UCSD-AML1 (cell line): ENCODE results near the gene ITK.
"Not testable (repeated sequence)": the region's sequence is repeated elsewhere in the genome, so short reads cannot be mapped to it uniquely, and the experiment has no call there.

Source experiments
- DNase-seq: peaks from one replicate; lab custom pipeline; 2025; ENCODE audit not compliant: unreplicated experiment; lab: John Stamatoyannopoulos, UW

ITK gene

GRCh38 chr5:157244704-157245103, 64.1 kb downstream of the ITK start:
- not testable (repeated sequence) for DNase-seq

- DNase-seq, result no peak
Observed at GRCh38 chr5:157245476-157245875, 64.8 kb downstream of the ITK start.

- DNase-seq, result no peak
Observed at GRCh38 chr5:157245886-157246285, 65.2 kb downstream of the ITK start.

GRCh38 chr5:157247267-157247666, 66.6 kb downstream of the ITK start:
- no peak for DNase-seq

GRCh38 chr5:157248821-157249470, 68.3 kb downstream of the ITK start:
- no peak for DNase-seq

- DNase-seq, result peak; percentile 74
Observed at GRCh38 chr5:157252711-157253465, 72.2 kb downstream of the ITK start.

- DNase-seq, result peak; percentile 44
Observed at GRCh38 chr5:157253547-157253946, 72.9 kb downstream of the ITK start.

- DNase-seq, result no peak
Observed at GRCh38 chr5:157258450-157258849, 77.8 kb downstream of the ITK start.

GRCh38 chr5:157259699-157260098, 79.1 kb downstream of the ITK start:
- DNase-seq, result no peak

- DNase-seq, result peak; percentile 24
Observed at GRCh38 chr5:157263496-157264090, 83.0 kb downstream of the ITK start.

GRCh38 chr5:157265714-157266285, 85.2 kb downstream of the ITK start, which contains the start of gene CYFIP2:
TSS of gene CYFIP2 (plus strand) at chr5:157266123. CDS start at chr5:157285362, 19,239 bp downstream.
- DNase-seq, result peak; percentile 75

GRCh38 chr5:157266286-157267007, 85.8 kb downstream of the ITK start:
- DNase-seq, result no peak

GRCh38 chr5:157267025-157267424, 86.4 kb downstream of the ITK start:
- no peak for DNase-seq

GRCh38 chr5:157267761-157268480, 87.3 kb downstream of the ITK start:
- DNase-seq, result no peak

GRCh38 chr5:157269165-157269671, 88.6 kb downstream of the ITK start:
- no peak for DNase-seq

GRCh38 chr5:157269761-157270272, 89.2 kb downstream of the ITK start:
- no peak for DNase-seq

GRCh38 chr5:157270771-157271170, 90.1 kb downstream of the ITK start:
- DNase-seq, result no peak

- peak; percentile 50 for DNase-seq
Observed at GRCh38 chr5:157271740-157272271, 91.2 kb downstream of the ITK start.

GRCh38 chr5:157273131-157273556, 92.5 kb downstream of the ITK start:
- no peak for DNase-seq

GRCh38 chr5:157275403-157275802, 94.8 kb downstream of the ITK start:
- DNase-seq, result no peak
